CD4-positive, alpha-beta T cell (primary cell): ENCODE results near the gene BCAT1. TPM values are rescaled to one million over a fixed set of nuclear protein-coding genes. Genes with fewer than 3 reads are reported as not detected.

Experiments
- ATAC-seq: fragments of 200-7000 bp; cut with Tn5 transposase; one replicate; pipeline ENCODE4 v1.10.0; 2022; ENCODE audit warnings: mild to moderate bottlenecking; ENCODE audit not compliant: poor library complexity
- CTCF ChIA-PET: fragments of 350-600 bp; sonication (Branson Sonifier 250); formaldehyde crosslinking; loops from one replicate; lab custom pipeline; 2021; ENCODE audit warnings: antibody characterized with exemption, inconsistent platforms; lab: Charles Lee
- POLR2A ChIA-PET: fragments of 350-600 bp; sonication (Branson Sonifier 250); formaldehyde crosslinking; loops from one replicate; lab custom pipeline; 2021; ENCODE audit warnings: antibody characterized with exemption, inconsistent platforms; lab: Charles Lee
- DNase-seq, 14 experiments: peaks; one replicate each; pipeline ENCODE4 v3.0.0-alpha.2; 2013 to 2020; ENCODE audit warnings: mixed read lengths in 2 of 14
- H3K27ac ChIP-seq, 2 donors: one replicate each; pipeline versions ENCODE4 v1.5.1 to v1.7.0; 2013; ENCODE audit warnings: low read length in 2 of 2, low read depth in 1 of 2, mild to moderate bottlenecking in 1 of 2
- H3K27me3 ChIP-seq, 2 experiments: 1 replicate in 1 of 2; 2 replicates in 1 of 2; pipeline versions ENCODE4 v1.6.1 to v1.7.0; 2013; ENCODE audit warnings: low read length in 2 of 2, control low read depth in 1 of 2, mild to moderate bottlenecking in 1 of 2, moderate library complexity in 1 of 2; ENCODE audit not compliant: insufficient read depth in 2 of 2, control insufficient read depth in 1 of 2
- H3K36me3 ChIP-seq: one replicate; pipeline ENCODE4 v1.6.1; 2013; ENCODE audit warnings: low read length, control low read depth; ENCODE audit not compliant: insufficient read depth
- H3K4me1 ChIP-seq: one replicate; pipeline ENCODE4 v1.6.1; 2013; ENCODE audit warnings: low read length, control low read depth; ENCODE audit not compliant: insufficient read depth
- H3K4me3 ChIP-seq: one replicate; pipeline ENCODE4 v1.5.1; 2013; ENCODE audit warnings: mild to moderate bottlenecking, low read length, moderate library complexity
- H3K9me3 ChIP-seq, 2 experiments: 1 replicate in 1 of 2; 2 replicates in 1 of 2; pipeline versions ENCODE4 v1.6.1 to v1.7.0; 2013; ENCODE audit warnings: low read length in 2 of 2, mild to moderate bottlenecking in 2 of 2, control low read depth in 1 of 2, moderate library complexity in 1 of 2; ENCODE audit not compliant: control insufficient read depth in 1 of 2, insufficient read depth in 1 of 2
- H3K27ac Mint-ChIP-seq: one replicate; pipeline ENCODE4 v1.8.0; 2020; ENCODE audit warnings: mixed read lengths
- H3K27me3 Mint-ChIP-seq: one replicate; pipeline ENCODE4 v1.8.0; 2021; ENCODE audit warnings: mixed read lengths
- H3K36me3 Mint-ChIP-seq: one replicate; pipeline ENCODE4 v1.8.0; 2021; ENCODE audit warnings: low read depth, mixed read lengths
- H3K4me1 Mint-ChIP-seq: one replicate; pipeline ENCODE4 v1.8.0; 2021; ENCODE audit warnings: low read depth, mixed read lengths
- H3K4me3 Mint-ChIP-seq: one replicate; pipeline ENCODE4 v1.8.0; 2020; ENCODE audit warnings: mild to moderate bottlenecking, mixed read lengths
- H3K9me3 Mint-ChIP-seq: one replicate; pipeline ENCODE4 v1.8.0; 2020; ENCODE audit warnings: mixed read lengths
- CTCF ChIP-seq: fragments of 200-600 bp; IDR thresholded peaks from one replicate; pipeline ENCODE4 v1.8.0; 2022; ENCODE audit warnings: antibody characterized with exemption, mild to moderate bottlenecking
- intact Hi-C, 2 experiments: fragments of 100-400 bp; cut with DNase I in 1 of 2; cut with micrococcal nuclease in 1 of 2; formaldehyde crosslinking; loops; one replicate each; pipeline versions ENCODE4 v1.15.1 to v1.9.0; 2023 to 2025; cut with DNase I, micrococcal nuclease
- total RNA-seq, 174 experiments: library from RNA in 2 of 174; stranded (reverse) in 2 of 174; gene quantifications; one replicate each; pipeline ENCODE4 v1.2.3 and lab custom pipeline; 2021 to 2026

BCAT1 gene
- total RNA-seq, 2 experiments from 2014 or later: 0.34 to 0.91 TPM

- no peaks in the 10 kb centered on the region for H3K27me3 ChIP-seq
- no peak for ATAC-seq
- no peaks in the 10 kb centered on the region for H3K4me1 ChIP-seq
- no peak for DNase-seq
- POLR2A ChIA-PET: no interaction called here
- H3K27ac ChIP-seq: no peak overlapping the region
- Mint-ChIP-seq H3K9me3 (no peaks in the 10 kb centered on the region), H3K4me1 (peaks cover 8% of the 10 kb centered on the region), H3K4me3 (no peak overlapping the region), H3K27ac (no peak overlapping the region), H3K27me3 (no peaks in the 10 kb centered on the region), H3K36me3 (no peaks in the 10 kb centered on the region)
- H3K4me3 ChIP-seq: no peak overlapping the region
- intact Hi-C loops: no loop called here
- no peaks in the 10 kb centered on the region for H3K9me3 ChIP-seq
- no peaks in the 10 kb centered on the region for H3K36me3 ChIP-seq
- TF ChIP-seq CTCF: no peak
- CTCF ChIA-PET: no interaction called here
Measured at GRCh38 chr12:24821691-24822090, 127.2 kb downstream of the BCAT1 start.

DNA sequence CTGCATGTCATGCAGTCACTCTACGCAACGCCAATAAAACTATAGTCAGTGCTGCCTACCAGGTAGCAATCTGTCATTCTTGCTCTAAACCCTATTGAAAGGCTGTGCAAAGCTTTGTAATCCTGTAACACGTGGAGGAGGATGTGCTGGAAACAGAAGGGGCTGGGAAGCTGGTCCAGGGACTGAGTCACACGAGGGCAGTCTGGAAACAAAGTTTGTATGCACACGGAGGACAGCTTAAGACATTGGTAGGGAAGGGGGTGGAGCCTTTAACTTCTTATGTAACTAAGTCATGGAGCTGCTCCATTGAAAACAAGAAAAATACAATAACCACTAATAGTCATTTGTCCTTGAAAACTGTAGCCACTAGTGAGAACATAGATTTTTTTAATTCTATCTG is 128.0 kb downstream of the BCAT1 start:
- Mint-ChIP-seq H3K27me3 (no peaks in the 10 kb centered on the region), H3K36me3 (no peaks in the 10 kb centered on the region), H3K9me3 (no peaks in the 10 kb centered on the region), H3K27ac (no peak overlapping the region), H3K4me3 (no peak overlapping the region), H3K4me1 (peaks cover 12% of the 10 kb centered on the region)
- no peaks in the 10 kb centered on the region for H3K27me3 ChIP-seq
- H3K9me3 ChIP-seq: no peaks in the 10 kb centered on the region
- intact Hi-C loops: no loop called here
- TF ChIP-seq CTCF: no peak
- no peak for DNase-seq
- no peak overlapping the region for H3K27ac ChIP-seq
- no peaks in the 10 kb centered on the region for H3K36me3 ChIP-seq
- ChIA-PET CTCF (no interaction called here), POLR2A (no interaction called here)
- H3K4me3 ChIP-seq: no peak overlapping the region
- no peaks in the 10 kb centered on the region for H3K4me1 ChIP-seq
- no peak for ATAC-seq

DNA sequence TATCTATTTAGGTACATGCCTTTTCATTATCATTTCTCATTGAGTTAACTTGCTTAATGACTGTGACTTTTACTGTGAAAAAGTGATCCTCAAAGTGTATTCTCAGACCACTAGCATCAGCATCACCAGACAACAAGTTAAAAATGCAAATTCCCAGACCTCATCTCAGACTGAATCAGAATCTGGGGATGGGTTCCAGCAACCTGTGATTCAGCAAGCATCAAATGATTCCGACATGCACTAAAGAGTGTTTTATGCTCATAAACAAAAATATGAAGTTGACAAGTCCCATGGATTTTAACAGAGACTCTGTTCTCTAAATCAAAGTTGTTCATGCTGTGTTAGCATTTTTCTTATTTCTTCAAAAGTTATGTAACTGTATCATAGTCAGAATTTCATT is 130.6 kb downstream of the BCAT1 start:
- CTCF ChIA-PET: no interaction called here
- H3K9me3 Mint-ChIP-seq: no peaks in the 10 kb centered on the region
- POLR2A ChIA-PET: no interaction called here
- H3K9me3 ChIP-seq: no peaks in the 10 kb centered on the region
- ATAC-seq (no peak), DNase-seq (no peak)
- no peaks in the 10 kb centered on the region for H3K27me3 Mint-ChIP-seq
- H3K36me3 Mint-ChIP-seq: no peaks in the 10 kb centered on the region
- TF ChIP-seq CTCF: no peak
- no peaks in the 10 kb centered on the region for H3K36me3 ChIP-seq
- no peak overlapping the region for H3K27ac Mint-ChIP-seq
- no peak overlapping the region for H3K4me3 Mint-ChIP-seq
- H3K4me1 Mint-ChIP-seq: peaks cover 37% of the 10 kb centered on the region
- intact Hi-C loops: no loop called here
- no peak overlapping the region for H3K27ac ChIP-seq
- H3K4me3 ChIP-seq: no peak overlapping the region
- H3K4me1 ChIP-seq: no peaks in the 10 kb centered on the region
- H3K27me3 ChIP-seq: no peaks in the 10 kb centered on the region
